Adrenal gland (tissue), 12 donors: ENCODE measurements around the gene PDK4. TPM values are rescaled to one million over a fixed set of nuclear protein-coding genes. Genes with fewer than 3 reads are reported as not detected.

Experiments used
- DNase-seq, 7 donors: peaks; one replicate each; pipeline ENCODE4 v3.0.0-alpha.2; 2019 to 2020
- H3K27ac ChIP-seq, 5 donors: fragments of 200-600 bp; sonication (generic) in 4 of 5; 1 replicate in 3 of 5; 2 replicates in 2 of 5; pipeline versions ENCODE4 v1.5.1 to v1.8.0; 2016 to 2020; ENCODE audit warnings: mild to moderate bottlenecking in 1 of 5
- H3K27me3 ChIP-seq: fragments of 200-600 bp; 2 replicates; pipeline ENCODE4 v1.8.0; 2021
- H3K36me3 ChIP-seq, 2 donors: fragments of 200-600 bp; replicated peaks in 1 of 2; 1 replicate in 1 of 2; 2 replicates in 1 of 2; pipeline versions ENCODE4 v1.5.1 to v1.8.0; 2018 to 2022
- H3K4me1 ChIP-seq, 2 donors: fragments of 200-600 bp; replicated peaks in 1 of 2; 1 replicate in 1 of 2; 2 replicates in 1 of 2; pipeline versions ENCODE4 v1.5.1 to v1.8.0; 2018 to 2021
- H3K4me3 ChIP-seq, 4 donors: fragments of 200-600 bp; sonication (generic) in 3 of 4; one replicate each; pipeline ENCODE4 v1.5.1; 2016 to 2018
- H3K9me3 ChIP-seq, 3 donors: fragments of 200-600 bp; sonication (generic) in 1 of 3; replicated peaks in 1 of 3; 1 replicate in 2 of 3; 2 replicates in 1 of 3; pipeline versions ENCODE4 v1.5.1 to v1.8.0; 2016 to 2021
- CTCF ChIP-seq, 6 experiments: fragments of 450-650 bp in 4 of 6; fragments of 200-600 bp in 2 of 6; sonication (generic) in 1 of 6; IDR thresholded peaks; 1 replicate in 5 of 6; 2 replicates in 1 of 6; pipeline versions ENCODE4 v1.5.1 to v1.8.0; 2016 to 2021; ENCODE audit warnings: antibody characterized with exemption in 6 of 6, mild to moderate bottlenecking in 2 of 6, moderate library complexity in 1 of 6
- POLR2A ChIP-seq, 2 donors: fragments of 450-650 bp; IDR thresholded peaks; one replicate each; pipeline ENCODE4 v1.6.1; 2017; ENCODE audit warnings: antibody characterized with exemption in 2 of 2, mild to moderate bottlenecking in 2 of 2, moderate library complexity in 1 of 2
- WGBS, 4 donors: extraction: QIAGEN DNeasy Blood & Tissue Kit in 2 of 4; methylation state at CpG; one replicate each; pipeline versions ENCODE4 v1.1.5 to v1.1.7; 2013 to 2017; 5-methylcytosine and 5-hydroxymethylcytosine counted together
- intact Hi-C, 2 donors: fragments of 100-400 bp; cut with DNase I; formaldehyde crosslinking; loops; one replicate each; pipeline versions ENCODE4 v1.14.1 to v1.15.0; 2022 to 2023
- polyA plus RNA-seq, 3 donors: library from polyadenylated mRNA; stranded (reverse); fragments of 200-250 nt in 2 of 3; fragments of 350-450 nt in 1 of 3; fragmentation: Illumina TruSeq in 1 of 3; extraction: RNeasy Lipid Tissue Mini Kit (QIAGEN cat#74804) in 1 of 3; gene quantifications; one replicate each; pipeline ENCODE4 v1.2.3, GENCODE V29; 2013 to 2014
- total RNA-seq, 9 donors: library from RNA; depleted of rRNA in 4 of 9; stranded (reverse); fragments of >200 nt in 4 of 9; fragments of 120-200 nt in 1 of 9; fragmentation: NEBNext Ultra II Directional in 1 of 9; extraction: Animal tissue kit (Norgen Biotek cat#: 25700) in 1 of 9; gene quantifications; one replicate each; pipeline versions ENCODE4 v1.1.0 to v1.2.4, GENCODE V29; 2013 to 2023
- donor health status: healthy with polysubstance abuse.
- donor health status: Bipolar disorder and iron deficiency.
- donor health status: DM: yes; HTN: yes; CAD: no.
- donor health status: DM: no; HTN: no; CAD: no.
- donor health status: DM: no; HTN: no; CAD: no.
- donor health status: DM: yes; HTN: yes; CAD: no.

PDK4 gene
- total and polyA plus RNA-seq, 12 donors: 60.1 to 690 (median 308) TPM

DNA sequence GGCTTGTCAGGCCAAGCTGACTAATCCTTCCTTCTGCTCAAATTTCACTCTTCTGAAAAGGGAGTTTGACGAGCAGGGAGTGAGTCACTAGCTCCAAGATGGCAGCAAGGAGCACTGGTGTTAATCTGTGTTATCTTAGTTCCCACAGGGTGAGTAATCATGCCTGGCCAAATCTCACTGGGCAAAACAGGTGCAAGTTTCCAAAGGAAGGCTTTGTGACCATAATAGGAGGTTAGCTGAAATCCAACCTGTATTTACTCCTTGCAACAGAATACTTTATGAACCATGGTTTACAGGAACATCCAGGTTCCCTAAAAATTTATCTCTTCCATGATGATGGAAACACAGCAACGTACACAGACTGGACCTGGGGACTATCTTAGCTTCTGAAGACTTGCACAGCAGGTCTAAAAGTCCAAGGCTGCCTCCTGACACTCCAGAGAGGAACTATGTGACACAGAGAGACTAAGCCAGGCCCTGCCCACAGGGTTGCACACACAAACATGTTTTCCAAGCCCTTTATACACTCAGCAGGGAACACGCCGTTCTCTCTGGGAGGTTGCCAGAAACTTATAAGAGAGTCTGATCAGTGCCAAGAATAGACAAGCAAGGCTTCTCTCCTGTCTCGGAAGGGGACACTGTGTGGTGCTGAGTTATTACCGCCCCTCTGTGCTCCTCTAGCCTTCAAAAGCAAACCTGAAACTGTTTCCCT, 46.3 kb downstream of the PDK4 start:
- no peaks in the 10 kb centered on the region for H3K36me3 ChIP-seq
- no peak overlapping the region for H3K4me3 ChIP-seq
- peak overlapping the region; percentile 80 to 94 (median 92) for H3K27ac ChIP-seq
- WGBS, 4 donors: 4 to 9% (median 7%) methylated on average over 6 of the region's 6 CpGs
- intact Hi-C loops: loop anchor here (5.0 kb wide), 2 partner anchors 37 to 47 kb away; partner anchors contain the start of gene PDK4 (in 1 of the 2)
- no peaks in the 10 kb centered on the region for H3K27me3 ChIP-seq
- no peaks in the 10 kb centered on the region for H3K9me3 ChIP-seq
- peaks cover 46 to 85% of the 10 kb centered on the region in 2 donors for H3K4me1 ChIP-seq
- peak; percentile 44 to 72 for TF ChIP-seq POLR2A (IDR thresholded peaks at IDR 0.05)
- no peak for TF ChIP-seq CTCF (IDR thresholded peaks at IDR 0.05)
- DNase-seq: peak; percentile 83 to 98 (median 95)

- intact Hi-C loops: loop anchor here in 1 of 2 donors (5.0 kb wide), 1 partner anchor 50 kb away; the partner anchor contains the start of gene PDK4
- Histone ChIP-seq H3K4me1 (peaks cover 55 to 78% of the 10 kb centered on the region in 2 donors), H3K4me3 (no peak overlapping the region), H3K9me3 (no peaks in the 10 kb centered on the region), H3K27ac (peak overlapping the region; percentile 10 to 94 (median 79)), H3K27me3 (no peaks in the 10 kb centered on the region), H3K36me3 (no peaks in the 10 kb centered on the region)
- DNase-seq: no peak
- no peak for TF ChIP-seq POLR2A (IDR thresholded peaks at IDR 0.05)
- no peak for TF ChIP-seq CTCF (IDR thresholded peaks at IDR 0.05)
- WGBS, 4 donors: 57 to 68% (median 64%) methylated on average over 5 to 6 of the region's 6 CpGs
Measured at GRCh38 chr7:95547361-95548348, 48.7 kb downstream of the PDK4 start.

DNA sequence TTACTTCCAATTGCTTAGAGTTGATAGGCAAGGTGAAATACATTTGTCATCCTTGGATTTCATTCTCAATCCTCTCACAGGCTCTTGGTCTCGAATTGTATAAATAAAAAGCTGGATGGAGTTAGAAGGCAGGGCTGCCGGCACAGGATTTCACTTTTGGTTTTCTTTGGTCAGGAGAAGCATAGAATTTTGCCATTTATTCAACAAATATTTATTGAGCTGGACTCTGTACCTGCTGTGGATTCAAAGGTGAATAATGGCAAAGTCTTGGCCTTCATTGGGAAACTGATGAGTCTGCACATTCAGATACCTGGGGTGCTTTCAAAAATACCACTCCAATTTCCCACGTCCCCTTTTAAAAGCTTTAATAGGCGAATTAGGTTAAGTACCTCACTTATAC, 49.7 kb downstream of the PDK4 start:
- intact Hi-C loops: loop anchor here in 1 of 2 donors (5.0 kb wide), 1 partner anchor 51 kb away; the partner anchor contains the start of gene PDK4
- H3K27ac ChIP-seq: peak overlapping the region; percentile 23 to 94 (median 79)
- H3K4me1 ChIP-seq: peaks cover 55 to 75% of the 10 kb centered on the region in 2 donors
- H3K36me3 ChIP-seq: no peaks in the 10 kb centered on the region
- 43 to 61% (median 53%) methylated on average over 4 of the region's 4 CpGs for WGBS, 4 donors
- no peaks in the 10 kb centered on the region for H3K9me3 ChIP-seq
- H3K4me3 ChIP-seq: peak overlapping the region in 1 of 4 donors; percentile 8
- no peaks in the 10 kb centered on the region for H3K27me3 ChIP-seq
- TF ChIP-seq CTCF (IDR thresholded peaks at IDR 0.05) (peak in 1 of 6 experiments; percentile 14), POLR2A (IDR thresholded peaks at IDR 0.05) (no peak)
- DNase-seq: no peak

DNA sequence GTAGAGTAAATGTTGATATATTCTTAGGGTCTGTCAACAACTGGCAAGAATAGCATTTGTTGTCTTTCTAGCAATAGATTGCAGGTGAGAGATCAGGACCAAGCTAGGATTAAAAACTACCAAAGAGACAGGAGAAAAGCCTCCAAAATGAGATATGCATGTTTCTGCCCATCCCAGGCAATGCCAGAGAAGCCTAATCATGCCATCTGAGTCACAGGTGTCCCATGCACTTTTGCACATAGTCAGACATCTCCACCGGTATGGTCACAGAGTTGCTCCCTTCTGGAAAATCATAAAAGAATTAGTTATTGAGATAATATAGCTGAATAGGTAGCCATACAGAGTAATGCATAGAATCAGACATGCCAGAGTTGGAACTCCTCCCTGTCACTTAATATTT, 50.6 kb downstream of the PDK4 start:
- DNase-seq: no peak
- intact Hi-C loops: loop anchor here in 1 of 2 donors (5.0 kb wide), 1 partner anchor 52 kb away; the partner anchor contains the start of gene PDK4
- H3K27me3 ChIP-seq: no peaks in the 10 kb centered on the region
- no peak for TF ChIP-seq POLR2A (IDR thresholded peaks at IDR 0.05)
- TF ChIP-seq CTCF (IDR thresholded peaks at IDR 0.05): no peak
- peak overlapping the region in 2 of 4 donors; percentile 5 to 56 for H3K4me3 ChIP-seq
- WGBS, 4 donors: 60 to 86% (median 80%) methylated on average over 1 of the region's 1 CpG
- no peaks in the 10 kb centered on the region for H3K9me3 ChIP-seq
- peaks cover 49 to 65% of the 10 kb centered on the region in 2 donors for H3K4me1 ChIP-seq
- H3K27ac ChIP-seq: peak overlapping the region; percentile 21 to 94 (median 79)
- no peaks in the 10 kb centered on the region for H3K36me3 ChIP-seq
